NK-92 (cell line): ENCODE data around the gene NR5A2.

Source experiments
- DNase-seq: peaks from one replicate; lab custom pipeline; 2025; ENCODE audit not compliant: unreplicated experiment; lab: John Stamatoyannopoulos, UW

NR5A2 gene

GRCh38 chr1:200118779-200119505 lies 91.4 kb downstream of the NR5A2 start:
- DNase-seq, result no peak

- DNase-seq, result no peak
These were observed 93.9 kb downstream of the NR5A2 start for GRCh38 chr1:200121421-200121820.

GRCh38 chr1:200124309-200124708 lies 96.8 kb downstream of the NR5A2 start:
- DNase-seq, result no peak

DNA sequence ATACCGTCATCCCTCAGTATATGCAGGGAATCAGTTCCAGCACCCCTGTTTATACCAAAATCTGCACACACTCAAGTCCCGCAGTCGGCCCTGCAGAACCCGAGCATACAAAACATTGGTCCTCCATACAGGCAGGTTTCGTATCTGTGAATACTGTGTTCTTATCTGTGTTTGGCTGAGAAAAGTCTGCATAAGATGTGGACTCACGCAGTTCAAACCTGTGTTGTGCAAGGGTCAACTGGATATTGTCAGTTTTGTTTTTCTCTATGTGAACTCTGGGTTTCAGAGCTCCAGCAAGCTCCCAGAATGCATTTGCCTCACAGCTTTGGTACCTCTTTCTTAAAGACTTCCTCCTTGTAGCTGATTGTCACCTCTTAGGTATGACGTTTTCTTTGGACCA lies 100.6 kb downstream of the NR5A2 start:
- DNase-seq, result no peak

DNA sequence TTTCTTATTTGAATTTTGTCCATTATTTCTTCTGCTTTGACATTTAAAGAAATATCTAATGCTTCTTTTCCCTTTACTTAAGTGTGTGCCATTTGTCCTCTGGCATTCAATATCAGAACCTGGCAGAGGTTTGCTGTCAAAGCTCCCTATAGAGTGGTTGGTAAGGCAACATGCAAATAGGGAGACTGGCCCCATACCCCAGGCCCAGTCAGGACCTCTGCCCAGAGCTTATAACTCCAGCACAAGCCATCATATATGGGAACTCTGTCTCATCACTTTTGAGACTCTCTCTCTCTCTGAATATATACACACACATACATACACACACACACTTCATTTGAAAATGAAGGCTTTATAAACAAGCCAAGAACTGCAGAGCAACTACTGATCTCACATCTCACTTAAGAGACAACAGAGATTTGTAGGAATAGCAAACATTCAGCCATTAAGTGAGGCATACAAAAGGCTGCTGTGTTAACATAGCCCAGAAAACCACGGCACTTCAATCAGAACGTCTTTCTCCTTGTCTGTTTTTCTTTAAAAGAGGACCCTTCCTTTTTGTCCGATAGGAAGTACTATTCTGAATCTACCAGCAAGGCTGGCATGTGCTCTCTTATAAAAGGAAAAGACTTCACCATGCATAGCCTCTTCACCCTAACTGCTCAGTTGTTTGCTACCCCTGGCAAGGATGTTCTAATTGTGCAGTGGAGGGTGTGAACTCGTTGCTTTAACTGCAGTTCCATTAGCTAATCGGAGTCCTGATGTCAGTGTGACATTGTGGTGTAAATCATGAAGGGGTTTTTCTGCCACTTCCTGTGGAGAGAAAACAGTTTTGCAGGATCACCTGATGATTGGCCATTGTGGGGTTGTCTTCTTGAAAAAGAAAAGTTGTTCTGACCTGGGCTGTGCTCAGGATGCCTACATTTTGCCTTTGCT lies 101.7 kb downstream of the NR5A2 start:
- no peak for DNase-seq

GRCh38 chr1:200130552-200130951 lies 103.0 kb downstream of the NR5A2 start:
- DNase-seq, result no peak

GRCh38 chr1:200131551-200132125 lies 104.1 kb downstream of the NR5A2 start:
- no peak for DNase-seq

DNA sequence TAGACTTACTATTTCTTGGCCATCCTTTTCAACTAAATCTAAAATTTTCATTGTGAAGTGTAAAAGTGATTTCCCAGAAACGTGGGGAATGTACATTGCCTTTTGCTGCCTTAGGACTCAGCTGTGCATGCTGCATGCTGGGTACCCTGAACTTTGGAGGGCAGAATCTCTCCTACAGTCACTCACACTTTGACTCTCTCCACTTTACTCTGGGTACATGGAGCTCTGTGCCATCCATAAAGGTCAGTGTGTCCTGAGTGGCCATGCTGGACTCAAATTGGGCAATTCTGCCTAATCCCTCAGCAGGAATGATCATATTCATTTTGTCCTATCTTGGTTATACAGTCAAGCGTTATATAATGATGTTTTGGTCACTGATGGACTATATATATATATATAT lies 105.6 kb downstream of the NR5A2 start:
- no peak for DNase-seq

GRCh38 chr1:200134116-200134515 lies 106.6 kb downstream of the NR5A2 start:
- no peak for DNase-seq

GRCh38 chr1:200136384-200136783 lies 108.9 kb downstream of the NR5A2 start:
- DNase-seq, result no peak

DNA sequence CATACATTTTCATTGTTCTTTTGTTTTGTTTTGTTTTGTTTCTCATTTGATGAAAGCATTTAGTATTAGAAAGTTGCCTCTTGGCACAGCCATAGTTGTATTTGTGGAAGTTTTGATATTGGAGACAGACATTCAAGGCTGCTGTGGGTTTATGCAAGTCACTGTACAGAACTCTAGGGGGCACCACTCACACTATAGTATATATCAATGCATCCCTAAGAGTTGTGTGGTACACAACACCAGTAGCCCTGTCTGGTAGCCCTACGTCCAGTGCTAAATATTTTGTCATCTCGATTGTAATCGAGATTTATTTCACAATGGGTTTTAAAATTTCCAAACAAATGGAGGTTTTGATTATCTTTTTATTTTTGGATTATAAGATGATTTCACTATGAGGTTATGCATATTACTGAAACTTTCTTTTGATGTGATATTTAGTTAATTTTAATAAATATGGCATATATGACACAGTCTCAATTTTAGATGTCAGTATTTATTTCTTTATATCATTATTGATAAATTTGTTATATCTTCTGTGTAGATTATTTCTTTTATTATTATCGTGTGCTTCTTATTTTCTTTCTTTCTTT lies 112.2 kb downstream of the NR5A2 start:
- no peak for DNase-seq

DNA sequence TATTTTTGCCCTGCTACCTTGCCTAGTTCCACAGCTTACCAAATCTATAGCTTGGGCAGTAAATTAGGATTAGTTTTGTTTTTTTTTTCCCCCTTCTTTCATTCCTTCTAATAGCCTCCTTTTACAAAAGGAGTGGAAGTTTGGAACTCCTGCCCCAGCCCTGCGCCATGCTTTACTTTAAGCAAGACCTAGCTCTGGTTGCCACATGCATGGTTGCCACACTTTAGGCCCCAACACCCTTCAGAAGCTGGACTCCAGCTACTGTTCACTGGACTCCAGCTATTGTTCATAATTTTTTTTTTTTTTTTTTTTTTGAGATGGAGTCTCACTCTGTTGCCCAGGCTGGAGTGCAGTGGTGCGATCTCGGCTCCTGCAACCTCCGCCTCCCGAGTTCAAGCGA lies 115.8 kb downstream of the NR5A2 start:
- no peak for DNase-seq

DNA sequence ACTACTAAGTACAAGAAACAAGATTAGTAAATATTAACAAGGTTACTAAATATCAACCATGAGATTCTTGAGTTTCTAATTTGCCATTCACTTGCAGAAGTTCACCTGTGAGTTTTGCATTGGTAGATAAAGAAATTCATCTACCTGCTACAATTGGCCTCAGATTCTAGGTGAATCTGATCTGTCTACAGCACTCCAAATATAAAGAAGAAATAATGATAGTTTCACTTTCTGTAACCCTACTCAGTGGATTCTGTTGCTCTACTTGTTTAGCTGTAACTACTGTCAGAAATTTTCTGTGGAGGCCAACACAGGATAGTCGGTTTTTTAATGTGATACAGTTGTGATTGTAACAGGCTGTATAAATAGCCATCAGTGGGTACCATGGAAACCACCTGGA lies 118.6 kb downstream of the NR5A2 start:
- no peak for DNase-seq

DNA sequence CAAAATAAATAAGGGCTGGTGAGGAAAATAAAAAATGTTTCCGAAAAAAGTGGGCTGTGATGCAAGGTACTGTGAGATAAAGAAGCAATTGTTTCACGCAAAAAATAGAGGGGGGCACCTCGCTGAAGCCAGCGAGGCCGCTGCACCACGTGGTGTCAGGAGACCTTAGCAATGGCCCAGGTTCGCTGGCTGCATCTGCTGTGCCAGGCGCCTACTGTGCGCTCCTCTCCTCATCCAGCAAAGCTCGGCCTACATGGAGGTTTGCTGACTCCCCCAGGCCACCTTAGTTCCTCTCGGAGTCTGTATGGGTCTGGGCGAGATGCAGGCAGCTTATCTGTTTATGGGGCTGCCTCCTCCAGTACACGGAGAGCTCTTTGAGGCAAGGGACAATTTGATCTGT lies 119.6 kb downstream of the NR5A2 start:
- DNase-seq, result no peak

DNA sequence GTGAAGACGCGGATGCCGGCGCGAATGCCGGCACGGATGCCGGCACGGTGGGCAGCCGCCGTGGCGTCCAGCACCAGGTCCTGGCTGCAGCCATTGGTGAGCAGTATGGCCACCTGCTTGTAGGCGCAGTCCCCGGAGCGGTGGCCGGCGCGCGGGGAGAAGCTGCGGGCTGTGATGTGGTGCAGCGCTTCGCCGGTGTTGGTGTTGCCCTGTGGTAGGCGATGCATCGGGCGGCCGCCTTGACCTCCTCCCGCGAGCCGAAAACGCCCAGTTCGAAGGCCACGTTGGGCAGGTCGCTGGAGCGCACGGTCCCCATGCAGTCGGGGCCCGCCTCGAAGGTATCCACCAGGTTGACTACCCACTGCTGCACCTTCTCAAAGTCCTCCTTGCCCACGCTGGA lies 120.2 kb downstream of the NR5A2 start:
- no peak for DNase-seq

- no peak for DNase-seq
These were observed 122.5 kb downstream of the NR5A2 start for GRCh38 chr1:200150006-200150405.

GRCh38 chr1:200150721-200151120 lies 123.2 kb downstream of the NR5A2 start:
- DNase-seq, result no peak

DNA sequence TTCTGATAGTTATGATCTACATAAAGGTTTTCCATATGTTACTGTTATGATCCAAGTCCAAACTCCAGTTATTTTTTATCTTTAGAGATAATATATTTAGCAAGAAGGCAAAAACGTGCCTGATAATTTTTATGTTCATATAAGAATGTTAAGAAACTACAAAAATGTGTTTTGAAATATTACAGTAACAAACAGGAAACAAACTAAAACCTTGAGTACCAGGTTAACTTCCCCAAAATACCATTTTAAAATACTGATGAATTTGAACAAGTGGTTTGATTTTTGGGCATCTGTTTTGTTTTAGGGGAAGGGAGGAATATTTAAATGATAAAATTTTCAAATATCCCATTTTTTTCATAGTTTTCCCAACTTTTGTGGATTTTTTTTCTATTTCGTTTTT lies 124.8 kb downstream of the NR5A2 start:
- DNase-seq, result no peak

DNA sequence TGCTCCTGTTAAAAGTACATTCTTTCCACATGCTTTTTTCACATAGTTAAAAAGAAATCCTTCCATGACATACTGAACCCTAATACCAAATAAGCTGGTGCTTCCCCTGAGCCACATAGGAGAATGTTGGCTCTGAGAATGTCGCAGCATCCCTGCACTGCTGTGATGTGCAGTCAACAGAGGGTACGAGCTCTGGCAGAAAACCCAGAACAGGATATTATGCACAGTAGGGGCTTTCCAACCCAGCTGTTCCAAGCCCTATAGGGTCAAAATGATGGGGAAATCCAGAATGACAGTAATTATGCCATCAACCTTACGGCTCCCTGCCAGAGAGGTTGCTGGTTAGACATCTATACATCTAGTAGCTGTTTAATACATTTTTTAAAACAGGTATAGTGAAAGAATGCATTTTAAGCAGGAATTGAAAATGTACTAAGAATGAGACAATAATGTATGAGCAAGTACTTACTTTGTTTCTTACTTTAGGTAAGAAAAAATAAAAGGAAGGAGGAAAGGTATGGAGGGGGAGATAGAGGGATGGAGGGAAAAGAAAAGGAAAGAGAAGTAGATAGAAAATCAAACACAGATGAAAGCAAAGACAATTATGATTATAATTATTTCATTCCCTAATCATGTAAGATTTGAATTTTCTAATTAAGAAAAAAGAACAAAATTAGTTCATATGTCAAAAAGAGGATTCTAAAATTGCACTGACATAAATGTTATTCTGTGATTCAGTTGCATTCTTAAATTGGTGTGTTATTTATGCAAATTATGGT lies 126.0 kb downstream of the NR5A2 start:
- no peak for DNase-seq

DNA sequence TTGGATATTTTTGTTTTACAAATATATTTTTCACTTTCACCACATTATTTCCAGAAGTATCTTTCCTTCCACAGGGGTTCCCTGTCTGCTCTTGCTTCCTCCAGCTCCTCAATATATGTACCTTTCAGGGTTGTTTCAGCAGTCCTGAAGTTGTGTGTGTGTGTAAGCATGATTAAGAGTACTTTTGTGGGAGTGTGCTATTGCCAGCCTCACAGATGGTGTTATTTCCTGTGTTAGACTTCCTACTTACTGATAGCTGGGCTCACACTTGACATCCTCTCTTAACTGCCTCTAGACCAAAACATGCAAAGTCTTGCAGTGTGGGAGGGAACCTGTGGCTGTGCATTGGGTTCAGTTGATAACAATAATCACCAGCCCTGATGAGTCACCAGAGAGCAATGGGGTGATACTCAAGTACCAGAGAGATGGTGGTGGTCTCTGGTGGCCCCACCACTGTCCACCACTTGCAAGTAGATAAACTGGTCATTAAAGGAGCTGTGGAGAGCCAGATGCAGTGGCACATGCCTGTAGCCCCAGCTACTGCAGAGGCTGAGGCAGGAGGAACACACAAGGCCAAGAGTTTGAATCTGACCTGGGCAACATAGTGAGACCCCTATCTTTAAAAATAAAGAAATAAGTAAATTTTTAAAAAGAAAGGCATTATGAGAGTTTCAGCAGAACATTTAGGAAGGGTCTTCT lies 126.7 kb downstream of the NR5A2 start:
- DNase-seq, result no peak
